Frontal cortex (tissue), 4 donors: Measurements from ENCODE around the gene SHISA6. TPM values are rescaled to one million over a fixed set of nuclear protein-coding genes. Genes with fewer than 3 reads are reported as not detected.

Source experiments
- DNase-seq, 2 donors: peaks; one replicate each; pipeline ENCODE4 v3.0.0; 2012; ENCODE audit warnings: low spot score in 2 of 2
- FAIRE-seq: peaks from 2 replicates; lab custom pipeline; 2012; peaks lifted over from hg19 to GRCh38; lab: Jason Lieb, UNC
- total RNA-seq: library from RNA; depleted of rRNA; stranded (reverse); fragments of >200 nt; gene quantifications from one replicate; pipeline ENCODE4 v1.2.3, GENCODE V29; 2014
- donor health status: control.
- donor health status: control.
- donor health status: control.

The SHISA6 gene
- total RNA-seq: 2.4 TPM

DNA sequence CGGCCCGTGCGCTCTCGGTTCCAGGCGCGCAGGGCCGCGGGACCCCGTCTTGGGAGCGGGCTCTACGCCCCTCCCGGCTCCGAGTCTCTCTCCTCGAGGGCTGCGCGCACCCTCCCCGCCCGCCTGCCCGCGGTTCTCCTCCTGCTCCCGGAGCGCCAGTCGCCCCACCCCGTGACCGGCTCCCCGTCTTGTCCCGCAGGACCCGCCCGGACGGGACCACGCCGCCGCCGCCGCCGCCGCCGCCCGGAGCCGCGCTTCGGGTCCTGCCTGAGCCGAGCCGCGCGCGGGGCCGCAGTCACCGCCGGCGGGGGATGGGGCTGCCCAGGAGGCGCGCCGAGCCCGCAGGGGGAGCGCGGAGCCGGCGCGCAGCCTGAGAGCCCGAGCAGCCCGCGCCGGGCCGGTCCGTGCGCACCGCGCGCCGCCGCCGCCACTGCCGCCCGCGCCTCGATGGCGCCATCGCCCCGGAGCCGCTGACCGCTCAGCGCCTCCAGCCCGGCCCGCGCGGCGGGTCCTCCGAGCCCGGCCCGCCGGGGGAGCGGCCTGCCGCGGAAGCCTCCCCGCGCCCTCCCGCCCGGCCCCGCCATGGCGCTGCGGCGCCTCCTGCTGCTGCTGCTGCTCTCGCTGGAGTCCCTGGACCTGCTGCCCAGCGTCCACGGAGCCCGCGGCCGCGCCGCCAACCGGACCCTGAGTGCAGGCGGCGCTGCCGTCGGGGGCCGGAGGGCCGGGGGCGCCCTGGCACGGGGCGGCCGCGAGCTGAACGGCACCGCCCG lies at the start of gene SHISA6:
Gene SHISA6, plus strand, starts transcription at position 373 of the 770 bp plus-strand sequence.
- peak in 1 of 2 donors; percentile 30 for DNase-seq
- FAIRE-seq: no peak

DNA sequence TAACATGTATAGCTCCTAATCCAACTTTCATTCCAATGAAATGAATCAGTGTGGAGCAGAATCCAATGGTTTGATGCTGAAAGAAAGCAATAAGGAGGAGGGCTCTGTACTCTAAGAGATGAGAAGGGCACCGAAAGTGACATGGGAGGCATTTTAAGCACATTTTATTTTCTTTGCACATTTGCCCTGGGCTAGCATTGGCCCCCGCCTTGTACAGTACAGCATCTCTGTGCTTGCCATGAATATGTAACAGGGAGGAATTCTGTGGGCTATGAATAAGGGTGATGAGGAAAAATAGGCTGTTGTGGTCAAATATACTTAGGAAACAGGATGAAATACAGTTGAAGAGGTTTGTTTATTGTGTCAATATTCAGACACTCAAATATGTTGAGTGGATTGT lies 45.2 kb upstream of the SHISA6 start:
- DNase-seq: no peak
- no peak for FAIRE-seq

DNA sequence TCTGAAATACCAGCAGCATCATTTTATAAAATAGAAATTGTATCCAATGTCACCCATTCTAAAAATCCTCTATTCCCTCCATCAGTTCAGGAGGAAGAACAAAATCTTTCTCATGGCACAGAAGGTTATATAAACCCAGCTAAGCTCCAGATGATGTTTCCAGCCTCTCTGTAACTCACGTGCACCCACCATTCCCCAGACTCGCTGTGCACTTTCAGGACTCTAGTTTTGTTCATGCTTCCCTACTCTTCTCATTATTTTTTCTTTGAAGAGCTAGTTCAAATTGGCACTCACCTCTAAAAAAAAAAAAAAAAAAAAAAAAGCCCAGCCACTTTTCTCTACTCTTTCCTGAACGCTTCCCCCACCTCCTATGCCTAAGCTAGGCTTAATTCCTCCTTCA lies 36.0 kb upstream of the SHISA6 start:
- FAIRE-seq (no peak), DNase-seq (no peak)

DNA sequence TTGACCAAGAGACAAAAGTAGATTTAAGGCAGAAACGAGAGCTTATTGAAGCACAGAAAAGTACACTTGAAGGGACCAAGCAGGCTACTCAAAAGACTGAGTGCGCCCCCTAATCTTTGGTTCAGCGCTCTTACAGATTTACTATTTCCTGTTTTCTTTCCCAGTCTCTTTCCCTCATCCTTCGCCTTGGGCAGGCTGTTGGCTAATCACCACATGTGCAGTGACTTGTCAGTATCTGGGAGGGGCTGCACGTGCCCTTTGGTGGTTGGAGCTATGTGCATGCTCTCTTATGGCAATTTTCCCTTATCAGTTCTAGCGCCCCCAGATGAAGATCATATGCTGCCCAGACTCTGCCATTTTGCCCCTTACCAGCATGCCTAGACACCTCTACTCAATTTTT lies 35.4 kb upstream of the SHISA6 start:
- FAIRE-seq (no peak), DNase-seq (no peak)

DNA sequence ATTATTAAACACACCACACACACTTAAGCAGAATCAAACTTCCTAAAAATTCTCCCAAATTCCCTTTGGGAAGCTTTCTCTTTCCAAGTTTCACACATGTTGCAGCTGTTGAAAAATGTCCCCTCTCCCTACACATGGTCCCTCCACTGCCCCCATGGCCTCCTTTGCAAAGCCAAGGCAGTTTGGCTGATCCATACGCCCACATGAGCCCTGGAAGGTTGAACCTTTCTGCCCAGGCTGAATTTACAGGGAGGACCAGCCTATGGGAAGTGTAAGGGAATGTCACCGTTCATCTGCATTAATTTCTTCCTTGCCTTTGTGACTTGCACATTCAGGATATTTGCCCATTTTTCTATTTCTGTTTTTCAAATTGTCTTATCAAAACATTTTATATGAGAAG lies 31.1 kb upstream of the SHISA6 start:
- DNase-seq (no peak), FAIRE-seq (no peak)

DNA sequence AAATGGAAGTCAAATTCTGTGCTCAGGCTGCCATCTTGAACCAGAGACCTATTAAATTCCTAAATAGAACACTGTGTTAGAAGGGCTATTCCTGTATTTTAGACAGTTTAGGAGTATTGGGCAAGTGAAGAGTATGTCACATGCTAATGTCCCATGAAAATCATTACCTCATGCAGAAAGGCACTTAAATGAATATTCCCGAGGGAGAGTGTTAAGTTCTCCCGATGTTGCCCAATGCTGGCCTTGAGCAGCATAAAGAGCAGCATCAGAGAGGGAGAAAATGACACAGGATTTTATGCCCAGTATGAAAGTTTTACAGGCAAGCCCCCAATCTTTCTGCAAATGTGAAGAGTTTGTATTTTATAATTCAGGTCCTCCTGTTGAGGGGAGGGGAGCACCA lies 28.2 kb upstream of the SHISA6 start:
- DNase-seq (no peak), FAIRE-seq (no peak)

DNA sequence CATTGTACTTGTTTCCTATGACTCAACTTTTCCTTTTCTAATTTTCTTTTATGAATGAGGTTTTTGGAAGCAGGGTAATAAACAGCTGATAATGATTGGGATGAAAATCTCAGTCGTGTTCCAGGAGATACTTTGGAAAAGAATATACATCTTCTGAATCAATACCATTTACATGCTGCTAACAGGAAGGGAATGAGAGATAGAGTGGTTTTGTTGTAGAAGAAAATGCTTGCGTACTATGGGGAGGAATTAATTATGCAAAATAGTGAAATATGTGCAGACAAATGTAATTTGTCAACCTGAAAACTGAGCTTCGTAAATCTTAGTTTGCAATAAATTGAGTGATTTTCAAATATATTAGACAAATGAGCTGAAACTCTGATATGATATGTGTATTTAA lies 24.0 kb upstream of the SHISA6 start:
- no peak for DNase-seq
- FAIRE-seq: no peak

DNA sequence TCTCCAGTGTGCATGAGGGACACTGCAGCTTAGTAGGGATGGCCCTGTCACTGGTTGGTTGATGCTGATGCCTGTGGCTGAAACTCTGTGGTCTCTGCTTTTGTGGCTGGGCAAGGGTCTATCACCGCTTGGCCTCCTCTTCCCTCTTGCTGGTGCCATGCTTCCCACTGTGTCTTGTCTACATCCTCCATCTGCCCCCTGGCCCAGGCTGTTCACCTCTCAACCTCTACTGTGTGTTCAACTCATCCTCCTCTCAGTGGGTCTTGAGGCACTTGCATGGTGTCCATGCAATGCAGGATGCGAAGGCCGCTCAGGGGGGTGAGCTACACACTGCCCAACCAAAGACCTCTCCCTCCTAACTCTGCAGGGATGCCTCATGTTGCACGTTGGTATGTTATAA lies 19.8 kb upstream of the SHISA6 start:
- FAIRE-seq (no peak), DNase-seq (no peak)

DNA sequence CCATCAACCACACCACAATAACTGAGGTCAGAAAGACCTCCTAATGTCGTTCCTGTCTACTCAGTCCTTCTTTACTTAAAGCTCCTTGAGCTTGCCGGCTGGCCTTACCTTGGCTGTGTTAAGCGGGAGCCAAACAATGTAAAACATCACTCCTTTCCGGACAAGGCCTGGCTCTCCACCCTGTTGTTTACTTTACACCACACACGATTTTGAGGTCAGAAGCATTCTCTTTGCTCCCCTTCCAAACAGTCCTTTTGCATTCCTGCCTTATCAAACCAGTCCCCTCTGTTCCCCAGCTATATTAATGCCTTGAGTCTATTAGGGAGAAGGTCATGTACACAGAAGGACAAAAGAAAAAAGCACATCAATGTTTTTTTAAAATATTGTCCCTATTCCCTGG lies 19.3 kb upstream of the SHISA6 start:
- DNase-seq (no peak), FAIRE-seq (no peak)

DNA sequence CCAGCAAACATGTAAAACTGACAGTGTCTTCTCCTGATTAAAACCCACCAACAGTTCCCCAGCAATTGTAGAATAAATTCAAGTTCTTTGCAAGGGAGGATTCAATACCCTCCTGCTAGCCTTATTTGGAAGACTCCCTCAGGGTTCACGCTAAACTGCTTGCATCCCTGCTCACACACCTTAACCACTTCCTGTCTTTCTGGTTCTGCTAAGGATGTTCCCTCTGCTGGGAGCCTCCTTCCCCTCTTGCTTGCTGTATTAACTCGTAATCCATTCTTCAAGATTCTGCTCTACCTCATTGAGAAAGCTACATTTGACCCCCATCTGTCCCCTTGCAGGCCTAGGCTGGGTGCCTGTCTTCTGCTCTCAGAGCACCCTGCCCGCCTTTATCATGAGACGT lies 2.3 kb upstream of the SHISA6 start:
- FAIRE-seq (no peak), DNase-seq (no peak)

DNA sequence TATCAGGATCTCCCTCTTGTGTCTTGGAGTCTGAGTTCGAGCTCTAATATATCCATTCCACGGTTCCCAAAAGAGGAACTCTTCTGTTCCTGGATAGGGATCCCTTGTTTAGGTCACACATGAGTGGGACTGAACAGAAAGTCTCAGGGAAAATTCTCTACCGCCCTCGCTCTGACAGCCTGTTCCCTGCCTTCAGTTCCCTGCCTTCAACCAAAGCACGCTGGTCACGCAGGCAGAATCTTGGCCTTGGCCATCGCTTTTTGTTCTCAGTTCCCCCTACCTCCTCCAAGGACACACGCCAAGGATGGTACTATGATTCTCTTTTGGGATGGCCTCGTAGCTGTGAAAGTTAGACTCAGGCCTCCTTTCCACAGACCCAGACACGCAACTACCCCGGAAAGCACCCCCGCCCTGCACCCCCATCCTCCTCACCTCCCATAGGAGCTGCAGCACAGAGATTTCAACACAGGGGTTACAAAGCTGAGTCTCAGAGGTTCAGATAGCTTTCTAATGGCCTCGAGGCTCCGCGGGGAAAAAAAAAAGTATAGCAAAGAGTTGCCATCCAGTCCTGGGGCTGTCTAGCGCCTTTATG lies 1.5 kb upstream of the SHISA6 start:
- FAIRE-seq: no peak
- DNase-seq: no peak

DNA sequence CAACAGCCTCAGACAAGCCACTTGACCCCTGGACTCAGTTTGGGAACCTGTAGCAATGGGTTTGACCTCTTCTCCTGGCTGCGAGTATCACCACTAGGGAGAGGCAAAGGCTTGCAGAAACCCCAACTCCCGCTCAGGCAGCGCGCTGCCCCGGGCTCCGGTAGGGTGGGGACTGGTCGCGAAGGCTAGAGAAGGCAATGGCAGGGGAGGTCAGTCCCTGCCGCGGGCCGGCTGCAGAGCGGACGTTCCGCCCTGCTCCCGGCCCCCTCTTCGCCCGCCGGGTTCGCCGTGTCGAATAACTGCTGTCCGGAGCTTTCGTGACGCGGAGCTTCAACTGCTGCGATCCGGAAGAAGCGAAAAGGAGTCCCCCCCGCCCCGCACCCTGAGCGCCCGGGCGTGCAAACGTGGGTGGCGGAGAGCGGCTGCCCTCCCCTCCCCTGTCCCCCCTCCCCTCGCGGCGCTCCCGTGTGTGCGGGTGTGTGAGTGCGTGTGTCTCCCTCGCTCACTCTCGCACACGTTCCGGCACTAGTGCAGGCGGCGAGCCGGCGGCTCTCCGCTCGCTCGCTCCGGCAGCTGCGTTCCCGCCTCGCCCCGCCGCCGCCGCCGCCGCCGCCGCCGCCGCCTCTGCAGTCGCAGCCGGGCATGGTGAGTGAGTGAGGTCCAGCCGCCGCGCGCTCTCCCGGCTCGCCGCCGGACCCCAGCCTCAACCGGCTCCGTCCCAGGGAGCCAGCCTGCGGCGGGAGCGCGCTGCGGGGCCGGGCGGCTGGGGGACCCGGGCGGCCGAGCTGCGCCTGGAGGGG lies 772 bp upstream of the SHISA6 start:
- DNase-seq: peak in 1 of 2 donors; percentile 60
- FAIRE-seq: no peak

DNA sequence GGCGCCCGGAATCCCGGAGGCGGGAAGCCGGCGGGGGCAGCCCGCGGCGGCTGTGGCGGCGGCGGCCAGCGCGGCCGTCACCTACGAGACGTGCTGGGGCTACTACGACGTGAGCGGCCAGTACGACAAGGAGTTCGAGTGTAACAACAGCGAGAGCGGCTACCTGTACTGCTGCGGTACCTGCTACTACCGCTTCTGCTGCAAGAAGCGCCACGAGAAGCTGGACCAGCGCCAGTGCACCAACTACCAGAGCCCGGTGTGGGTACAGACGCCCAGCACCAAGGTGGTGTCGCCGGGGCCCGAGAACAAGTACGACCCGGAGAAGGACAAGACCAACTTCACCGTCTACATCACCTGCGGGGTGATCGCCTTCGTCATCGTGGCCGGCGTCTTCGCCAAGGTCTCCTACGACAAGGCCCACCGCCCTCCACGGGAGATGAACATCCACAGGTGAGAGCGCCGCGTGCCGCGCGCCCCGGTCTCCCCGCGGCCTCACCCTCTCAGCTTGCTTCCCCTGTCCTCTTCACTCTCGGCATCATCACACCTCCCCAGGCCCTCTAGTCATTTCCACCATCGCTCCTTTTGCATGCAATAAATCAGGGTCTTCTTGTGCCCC lies 706 bp downstream of the SHISA6 start:
- DNase-seq (no peak), FAIRE-seq (no peak)

DNA sequence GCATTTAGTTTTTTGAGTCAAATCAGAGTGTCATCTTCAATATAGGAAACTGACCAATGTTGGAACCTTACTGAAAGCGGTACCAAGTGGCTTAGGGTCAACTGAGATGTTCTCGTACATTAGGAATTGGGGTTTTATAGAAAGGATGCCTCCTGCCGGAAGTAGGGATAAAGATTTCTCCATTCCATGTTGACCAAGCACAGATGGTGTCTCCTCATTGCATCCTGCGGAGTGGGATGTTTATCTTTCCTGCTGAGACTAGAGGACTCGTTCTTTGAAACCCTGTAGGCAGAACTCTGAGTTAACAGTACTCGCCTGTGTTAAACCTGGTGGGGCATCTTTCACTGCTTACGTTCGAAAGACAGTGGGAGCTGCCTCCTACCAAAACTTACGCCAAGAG lies 1.4 kb downstream of the SHISA6 start:
- FAIRE-seq (no peak), DNase-seq (no peak)

DNA sequence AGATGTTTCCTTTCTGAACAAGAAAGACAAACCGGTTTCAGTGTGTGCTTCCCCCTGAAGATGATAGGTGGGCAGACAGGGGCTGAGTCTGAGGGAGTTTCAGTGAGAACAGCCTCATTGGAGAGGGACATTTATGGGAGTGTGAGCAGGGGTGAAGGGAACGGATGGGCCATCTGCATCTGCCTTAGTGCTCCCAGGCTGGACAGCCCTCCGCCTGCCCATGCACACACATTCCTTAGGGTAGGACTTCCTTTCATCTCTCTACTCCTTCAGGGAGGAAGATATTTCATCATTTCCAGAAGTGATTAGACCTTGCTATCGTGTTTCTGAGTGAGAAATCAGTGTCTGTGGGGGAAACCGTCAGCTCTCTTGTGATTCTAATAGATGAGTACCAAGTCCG lies 3.8 kb downstream of the SHISA6 start:
- DNase-seq (no peak), FAIRE-seq (no peak)

DNA sequence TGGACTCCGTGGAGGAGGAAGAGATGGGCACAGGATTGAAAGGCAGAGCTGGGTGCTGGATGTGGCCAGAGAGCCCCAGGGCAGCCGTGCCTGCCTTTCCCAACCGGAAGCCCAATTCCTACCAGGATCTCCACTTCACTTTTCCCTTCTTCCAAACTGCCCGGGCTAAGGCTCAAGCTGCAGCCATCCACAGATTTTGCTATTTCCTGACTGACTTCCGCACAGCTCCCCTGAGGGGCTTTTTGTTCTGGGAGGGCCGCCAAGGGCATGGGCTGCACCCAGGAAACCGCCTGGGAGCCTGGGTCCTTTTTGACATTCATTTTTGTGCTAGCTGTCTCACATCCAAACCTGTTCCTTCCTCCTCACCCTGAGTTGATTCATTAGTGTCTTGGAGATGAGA lies 4.2 kb downstream of the SHISA6 start:
- no peak for FAIRE-seq

DNA sequence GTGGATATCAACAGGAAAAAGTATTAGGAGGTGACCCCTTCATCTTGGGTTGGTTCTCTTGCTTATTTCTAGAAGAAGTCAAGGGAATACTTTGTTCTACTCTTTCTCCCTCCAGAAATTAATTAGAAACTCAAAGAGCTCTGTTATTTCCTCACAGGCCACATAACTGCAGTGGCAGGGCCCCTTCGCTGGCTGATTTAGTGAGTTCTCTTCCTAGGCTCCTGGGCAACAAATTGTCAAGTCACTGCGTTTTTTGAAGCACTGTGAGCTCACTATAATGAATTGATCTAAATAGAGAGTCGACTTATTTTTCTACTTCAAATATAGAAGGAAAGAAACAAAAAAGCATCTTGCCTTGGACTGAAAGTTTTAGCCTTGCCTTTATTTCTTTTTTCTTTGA lies 4.8 kb downstream of the SHISA6 start:
- FAIRE-seq (no peak), DNase-seq (peak in 1 of 2 donors; percentile 25)

More for the DNA sequence above, 4.2 kb downstream of the SHISA6 start:
- no peak for DNase-seq

DNA sequence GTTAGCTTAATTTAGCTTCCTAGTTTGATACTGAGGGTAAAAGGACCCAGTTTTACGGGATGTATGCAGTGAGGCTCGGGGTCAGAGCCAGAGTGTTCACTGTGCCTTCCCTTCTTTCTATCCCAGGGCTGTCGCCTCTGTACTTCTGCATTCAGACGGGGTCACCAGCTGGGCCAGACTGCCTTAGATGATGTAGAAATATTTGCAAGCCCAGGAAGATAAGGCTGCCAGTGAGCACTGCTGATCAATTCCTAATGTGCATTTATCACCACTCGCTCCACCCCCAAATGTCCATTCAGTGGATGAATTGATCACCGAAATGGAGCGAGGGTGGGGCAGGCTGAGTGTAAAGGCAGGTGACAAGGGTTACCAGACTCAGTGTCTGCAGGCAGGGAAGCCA lies 9.1 kb downstream of the SHISA6 start:
- no peak for DNase-seq
- no peak for FAIRE-seq

DNA sequence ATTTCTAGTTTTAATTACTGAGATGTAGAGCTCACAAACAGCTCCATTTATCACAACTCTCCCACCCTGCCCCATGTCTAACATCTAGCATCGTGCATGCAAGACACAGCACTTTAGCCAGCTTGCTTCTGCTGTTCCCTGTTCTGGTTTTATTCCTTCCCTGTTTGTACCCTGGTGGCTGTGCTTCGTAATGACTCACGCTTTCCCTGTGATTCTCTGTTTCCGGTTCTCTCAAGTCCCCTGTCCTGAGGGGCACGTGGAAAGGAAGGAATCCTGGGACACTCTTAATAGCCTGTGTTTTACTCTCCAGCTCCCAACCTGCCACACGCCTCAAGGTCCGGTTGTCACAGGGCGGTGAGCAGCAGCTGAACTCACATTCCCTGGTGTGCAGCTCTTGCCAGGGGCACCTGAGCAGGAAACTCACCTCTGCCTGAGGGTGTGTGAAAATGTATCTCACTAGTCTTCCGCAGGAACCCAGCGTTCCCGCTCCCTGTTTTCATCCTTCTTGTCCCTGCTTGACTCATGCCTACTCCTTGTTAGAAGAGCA lies 10.6 kb downstream of the SHISA6 start:
- FAIRE-seq (no peak), DNase-seq (no peak)

DNA sequence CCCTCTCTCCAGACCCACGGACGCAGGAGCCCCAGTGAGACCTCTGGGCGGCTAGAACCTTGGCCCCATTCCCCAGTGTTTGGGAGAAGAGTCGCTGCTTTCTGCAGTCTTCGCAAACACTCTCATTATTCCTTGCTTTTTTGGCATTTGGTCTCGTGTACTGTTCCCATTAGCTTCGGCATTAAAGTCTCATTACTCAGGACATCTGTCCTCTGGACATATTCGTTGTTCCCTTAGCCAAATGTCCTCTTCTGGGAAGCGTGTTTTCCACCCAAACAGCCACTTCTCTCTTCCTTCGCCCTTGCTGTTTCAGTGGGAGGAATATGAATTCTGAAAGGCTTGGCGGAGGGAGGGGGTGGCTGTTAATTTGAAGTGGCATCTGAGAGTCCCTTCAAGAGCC lies 11.1 kb downstream of the SHISA6 start:
- FAIRE-seq (no peak), DNase-seq (no peak)
